MM.1S (cell line): ENCODE results near the gene DRD3.

ENCODE experiments used
- DNase-seq: peaks from one replicate; pipeline ENCODE4 v3.0.0-alpha.2; 2015
- H2AFZ ChIP-seq: fragments of 300-600 bp; sonication (generic); 2 replicates; pipeline ENCODE4 v1.6.0; 2016; ENCODE audit warnings: antibody characterized with exemption, low read length
- H3F3A ChIP-seq: fragments of 300-600 bp; sonication (generic); 2 replicates; pipeline ENCODE4 v1.6.1; 2016; ENCODE audit warnings: mild to moderate bottlenecking, antibody characterized with exemption, low read length, moderate library complexity, mixed read lengths; ENCODE audit not compliant: insufficient read depth
- H3K27ac ChIP-seq: fragments of 300-600 bp; sonication (generic); 2 replicates; pipeline ENCODE4 v1.5.1; 2016; ENCODE audit warnings: mild to moderate bottlenecking, low read length
- H3K27me3 ChIP-seq: fragments of 300-600 bp; sonication (generic); replicated peaks from 2 replicates; pipeline ENCODE4 v1.6.0; 2016; ENCODE audit warnings: low read length; ENCODE audit not compliant: insufficient read depth
- H3K36me3 ChIP-seq: fragments of 300-600 bp; sonication (generic); replicated peaks from 2 replicates; pipeline ENCODE4 v1.6.1; 2016; ENCODE audit warnings: mild to moderate bottlenecking, low read length, mixed read lengths; ENCODE audit not compliant: insufficient read depth
- H3K4me1 ChIP-seq: fragments of 300-600 bp; sonication (generic); 2 replicates; pipeline ENCODE4 v1.6.1; 2016; ENCODE audit warnings: low read length, mixed read lengths
- H3K4me2 ChIP-seq: fragments of 300-600 bp; sonication (generic); 2 replicates; pipeline ENCODE4 v1.6.0; 2016; ENCODE audit warnings: low read depth, low read length
- H3K4me3 ChIP-seq: fragments of 300-600 bp; sonication (generic); 2 replicates; pipeline ENCODE4 v1.5.1; 2016; ENCODE audit warnings: low read length, mixed read lengths
- H3K79me2 ChIP-seq: fragments of 300-600 bp; sonication (generic); 2 replicates; pipeline ENCODE4 v1.6.1; 2016; ENCODE audit warnings: mixed run types, low read length, mixed read lengths
- H3K9ac ChIP-seq: fragments of 300-600 bp; sonication (generic); 2 replicates; pipeline ENCODE4 v1.6.1; 2016; ENCODE audit warnings: low read length, mixed read lengths
- H3K9me2 ChIP-seq: fragments of 300-600 bp; sonication (generic); replicated peaks from 2 replicates; pipeline ENCODE4 v1.6.1; 2016; ENCODE audit warnings: mild to moderate bottlenecking, low read length, mixed read lengths; ENCODE audit not compliant: insufficient read depth
- H3K9me3 ChIP-seq: fragments of 300-600 bp; sonication (generic); replicated peaks from 2 replicates; pipeline ENCODE4 v1.6.1; 2016; ENCODE audit warnings: mild to moderate bottlenecking, low read length, mixed read lengths; ENCODE audit not compliant: insufficient read depth
- H4K20me1 ChIP-seq: fragments of 300-600 bp; sonication (generic); 2 replicates; pipeline ENCODE4 v1.6.1; 2016; ENCODE audit warnings: mild to moderate bottlenecking, low read length, moderate library complexity, mixed read lengths; ENCODE audit not compliant: insufficient read depth
- EZH2 ChIP-seq: fragments of 300-600 bp; sonication (generic); optimal IDR thresholded peaks from 2 replicates; pipeline ENCODE3; 2017; ENCODE audit warnings: low read depth, mild to moderate bottlenecking, antibody characterized with exemption, low read length, mixed read lengths
- EZH2phosphoT487 ChIP-seq: fragments of 300-600 bp; sonication (generic); IDR thresholded peaks from 2 replicates; pipeline ENCODE4 v1.6.1; 2018; ENCODE audit warnings: antibody characterized with exemption, low read length
- TF ChIP-seq, protein P1 (sequence below): fragments of 300-600 bp; sonication (generic); IDR thresholded peaks from 2 replicates; pipeline ENCODE4 v1.5.1; 2016; ENCODE audit warnings: antibody characterized with exemption, low read length, mixed read lengths

DRD3 gene

DNA sequence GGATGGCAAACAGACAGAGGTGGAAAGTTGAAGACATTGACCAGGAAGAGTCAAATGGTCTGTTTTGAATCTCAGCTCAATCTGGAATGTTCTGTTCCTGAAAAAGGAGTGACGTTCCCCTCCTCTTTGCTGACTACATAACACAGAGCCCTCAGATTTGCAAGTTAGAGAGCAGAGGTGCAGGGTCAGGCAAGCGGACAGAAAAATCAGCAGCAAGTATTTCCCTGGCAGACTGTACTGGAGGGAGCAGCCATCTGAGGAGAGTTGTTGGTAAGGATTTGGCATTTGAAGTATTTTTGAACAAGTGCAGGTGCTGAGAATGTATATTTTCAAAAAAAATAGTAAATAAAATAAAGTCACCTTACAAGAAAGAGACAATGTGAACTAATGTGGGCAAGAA lies 40.9 kb upstream of the DRD3 start:
- DNase-seq, result no peak
- no peaks in the 10 kb centered on the region for H3K79me2 ChIP-seq
- no peaks in the 10 kb centered on the region for H3K9me2 ChIP-seq
- no peaks in the 10 kb centered on the region for H3K27me3 ChIP-seq
- peaks cover 16% of the 10 kb centered on the region; the same call in 1 of the 2 replicates for H3F3A ChIP-seq
- no peaks in the 10 kb centered on the region for H3K9me3 ChIP-seq
- peaks cover 28% of the 10 kb centered on the region for H3K4me1 ChIP-seq
- no peak overlapping the region for H3K4me2 ChIP-seq
- TF ChIP-seq EZH2, result no peak
- TF ChIP-seq EZH2phosphoT487, result no peak
- TF ChIP-seq, protein P1, sequence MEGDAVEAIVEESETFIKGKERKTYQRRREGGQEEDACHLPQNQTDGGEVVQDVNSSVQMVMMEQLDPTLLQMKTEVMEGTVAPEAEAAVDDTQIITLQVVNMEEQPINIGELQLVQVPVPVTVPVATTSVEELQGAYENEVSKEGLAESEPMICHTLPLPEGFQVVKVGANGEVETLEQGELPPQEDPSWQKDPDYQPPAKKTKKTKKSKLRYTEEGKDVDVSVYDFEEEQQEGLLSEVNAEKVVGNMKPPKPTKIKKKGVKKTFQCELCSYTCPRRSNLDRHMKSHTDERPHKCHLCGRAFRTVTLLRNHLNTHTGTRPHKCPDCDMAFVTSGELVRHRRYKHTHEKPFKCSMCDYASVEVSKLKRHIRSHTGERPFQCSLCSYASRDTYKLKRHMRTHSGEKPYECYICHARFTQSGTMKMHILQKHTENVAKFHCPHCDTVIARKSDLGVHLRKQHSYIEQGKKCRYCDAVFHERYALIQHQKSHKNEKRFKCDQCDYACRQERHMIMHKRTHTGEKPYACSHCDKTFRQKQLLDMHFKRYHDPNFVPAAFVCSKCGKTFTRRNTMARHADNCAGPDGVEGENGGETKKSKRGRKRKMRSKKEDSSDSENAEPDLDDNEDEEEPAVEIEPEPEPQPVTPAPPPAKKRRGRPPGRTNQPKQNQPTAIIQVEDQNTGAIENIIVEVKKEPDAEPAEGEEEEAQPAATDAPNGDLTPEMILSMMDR, result no peak
- no peak overlapping the region for H3K27ac ChIP-seq
- no peaks in the 10 kb centered on the region for H4K20me1 ChIP-seq
- no peak overlapping the region for H3K9ac ChIP-seq
- no peaks in the 10 kb centered on the region for H3K36me3 ChIP-seq
- H2AFZ ChIP-seq, result no peak overlapping the region
- no peak overlapping the region for H3K4me3 ChIP-seq

DNA sequence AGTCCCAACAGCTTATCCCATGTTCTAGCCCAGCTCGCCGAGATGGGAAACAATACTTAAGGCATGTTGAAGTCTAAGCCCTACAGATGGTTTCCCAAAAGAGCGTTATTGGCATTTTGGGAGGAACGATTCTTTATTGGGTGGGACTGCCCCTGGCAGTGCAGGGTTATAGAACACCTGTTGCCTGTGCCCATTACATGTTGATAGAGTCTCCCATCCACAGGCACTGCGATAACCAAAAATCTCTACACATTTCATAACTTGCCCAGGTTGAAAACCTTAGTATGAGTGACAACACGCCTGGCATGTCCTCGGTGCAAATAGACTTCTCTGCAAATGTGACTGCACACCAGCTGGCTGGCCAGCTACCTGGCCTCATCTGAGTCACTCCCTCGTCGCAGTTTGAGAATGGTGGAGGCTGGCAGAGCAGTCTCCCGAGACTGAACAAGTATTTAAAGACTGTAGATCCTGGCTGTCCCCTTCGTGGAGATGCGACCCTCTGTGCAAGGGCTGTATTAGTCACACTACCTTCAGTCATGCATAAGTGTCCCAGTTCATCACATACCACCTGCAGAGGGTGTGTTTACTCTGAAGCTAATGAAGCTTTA lies 39.8 kb upstream of the DRD3 start:
- Histone ChIP-seq H3K4me3 (no peak overlapping the region), H3K36me3 (no peaks in the 10 kb centered on the region), H4K20me1 (no peaks in the 10 kb centered on the region), H3K79me2 (no peaks in the 10 kb centered on the region), H3K9me2 (no peaks in the 10 kb centered on the region), H3F3A (peaks cover 12% of the 10 kb centered on the region; the same call in 1 of the 2 replicates), H3K9ac (no peak overlapping the region), H3K27me3 (no peaks in the 10 kb centered on the region), H3K9me3 (no peaks in the 10 kb centered on the region), H3K4me2 (no peak overlapping the region), H3K27ac (no peak overlapping the region), H3K4me1 (peaks cover 18% of the 10 kb centered on the region), H2AFZ (no peak overlapping the region)
- no peak for DNase-seq
- no peak for TF ChIP-seq EZH2
- TF ChIP-seq, protein P1, result no peak
- no peak for TF ChIP-seq EZH2phosphoT487

DNA sequence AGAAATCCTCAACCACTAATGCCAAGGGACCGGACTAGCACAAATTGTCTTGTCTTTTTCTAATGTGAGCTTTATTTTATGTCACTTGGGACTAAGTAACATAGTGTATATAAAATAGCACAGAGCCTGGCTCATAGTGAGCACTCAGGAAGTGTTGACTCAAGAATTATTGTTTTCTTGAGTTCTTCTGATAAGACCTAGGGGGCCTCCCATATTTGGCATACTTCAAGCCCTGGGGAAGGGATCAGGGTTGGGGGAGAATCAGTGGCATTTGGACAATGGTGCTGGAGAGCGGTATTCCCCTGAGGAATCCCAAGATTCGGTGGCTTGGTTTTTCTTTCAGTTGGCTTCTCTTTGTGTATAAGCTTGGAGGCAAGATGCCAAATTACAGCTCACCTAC lies 39.2 kb upstream of the DRD3 start:
- Histone ChIP-seq H3K27me3 (no peaks in the 10 kb centered on the region), H2AFZ (no peak overlapping the region), H3K27ac (no peak overlapping the region), H3K9me3 (no peaks in the 10 kb centered on the region), H3K4me3 (no peak overlapping the region), H3K4me2 (no peak overlapping the region), H3F3A (peaks cover 5% of the 10 kb centered on the region; the same call in 1 of the 2 replicates), H3K36me3 (no peaks in the 10 kb centered on the region), H3K9ac (no peak overlapping the region), H3K9me2 (no peaks in the 10 kb centered on the region), H3K79me2 (no peaks in the 10 kb centered on the region), H3K4me1 (peaks cover 11% of the 10 kb centered on the region), H4K20me1 (no peaks in the 10 kb centered on the region)
- TF ChIP-seq, protein P1, result no peak
- no peak for TF ChIP-seq EZH2
- DNase-seq, result no peak
